HG03571 (cell line): ENCODE data around the gene SPATA2.
"Not testable (repeated sequence)": the region's sequence is repeated elsewhere in the genome, so short reads cannot be mapped to it uniquely, and the experiment has no call there.

Source experiments
- ATAC-seq: cut with Tn5 transposase; IDR thresholded peaks from one replicate; pipeline ENCODE4 v1.9.1; 2021; ENCODE audit not compliant: unreplicated experiment

Gene SPATA2

DNA sequence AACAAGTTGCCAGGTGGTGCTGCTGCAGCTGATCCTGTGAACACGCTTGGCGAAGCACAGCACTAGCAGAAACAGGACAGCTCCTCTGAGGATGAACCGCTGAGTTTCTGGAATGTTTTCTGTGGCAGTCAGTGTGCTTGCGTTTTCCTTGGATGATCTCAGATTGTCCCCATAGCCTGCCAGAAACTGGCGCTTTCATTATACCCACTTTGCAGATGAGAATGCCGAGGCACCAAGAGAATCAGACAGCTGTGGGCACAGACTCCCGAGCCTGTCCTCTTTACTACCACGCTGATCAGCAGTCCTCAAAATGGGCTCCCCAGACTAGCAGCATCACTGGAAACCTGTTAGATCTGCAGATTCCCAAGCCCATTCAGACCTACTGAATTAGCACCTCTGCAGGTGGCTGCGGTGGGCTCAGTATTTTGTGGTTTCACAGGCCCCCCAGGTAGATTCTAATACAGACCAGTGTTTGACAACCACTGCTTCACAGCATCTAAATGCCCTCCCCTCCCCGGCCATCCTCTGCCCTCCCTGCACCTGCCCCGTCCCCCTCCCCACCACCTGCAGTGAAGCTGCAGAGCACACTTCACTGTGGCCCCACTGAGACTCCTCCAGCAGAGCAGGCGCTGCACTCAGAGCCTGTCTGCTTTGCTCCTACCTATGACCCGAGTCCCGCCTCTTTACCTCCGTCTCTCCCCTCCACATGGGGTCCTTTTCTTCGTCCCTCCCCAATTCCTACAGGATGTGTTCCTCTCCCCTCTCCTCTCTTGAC is 29.6 kb downstream of the SPATA2 start:
- ATAC-seq = no peak

DNA sequence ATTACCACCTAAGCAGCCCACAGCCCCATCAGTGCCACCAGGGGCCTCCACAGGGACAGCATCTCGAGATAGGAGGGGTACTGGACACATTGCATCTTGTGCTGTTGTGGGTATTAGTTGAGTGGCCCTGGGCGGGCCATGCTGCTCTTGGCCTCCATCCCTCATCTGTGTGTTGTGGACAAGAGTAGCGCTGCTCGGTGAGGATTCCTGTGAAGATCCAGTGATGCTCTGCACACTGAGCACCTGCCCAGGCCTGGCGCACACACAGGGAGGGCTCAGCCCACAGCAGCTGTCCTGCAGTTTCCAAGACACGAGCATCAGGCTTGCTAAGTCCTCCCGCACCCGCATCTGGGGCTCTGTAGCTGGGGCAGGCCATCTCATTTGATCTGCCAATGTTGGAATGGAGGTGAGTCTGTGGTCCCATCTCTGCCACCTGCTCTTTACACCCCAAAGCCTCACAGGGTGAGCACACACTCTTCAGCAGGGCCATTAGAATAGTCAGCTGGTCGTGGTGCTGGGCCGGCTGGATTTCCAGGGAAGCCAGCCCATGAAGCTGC is 32.0 kb downstream of the SPATA2 start:
- ATAC-seq = no peak

DNA sequence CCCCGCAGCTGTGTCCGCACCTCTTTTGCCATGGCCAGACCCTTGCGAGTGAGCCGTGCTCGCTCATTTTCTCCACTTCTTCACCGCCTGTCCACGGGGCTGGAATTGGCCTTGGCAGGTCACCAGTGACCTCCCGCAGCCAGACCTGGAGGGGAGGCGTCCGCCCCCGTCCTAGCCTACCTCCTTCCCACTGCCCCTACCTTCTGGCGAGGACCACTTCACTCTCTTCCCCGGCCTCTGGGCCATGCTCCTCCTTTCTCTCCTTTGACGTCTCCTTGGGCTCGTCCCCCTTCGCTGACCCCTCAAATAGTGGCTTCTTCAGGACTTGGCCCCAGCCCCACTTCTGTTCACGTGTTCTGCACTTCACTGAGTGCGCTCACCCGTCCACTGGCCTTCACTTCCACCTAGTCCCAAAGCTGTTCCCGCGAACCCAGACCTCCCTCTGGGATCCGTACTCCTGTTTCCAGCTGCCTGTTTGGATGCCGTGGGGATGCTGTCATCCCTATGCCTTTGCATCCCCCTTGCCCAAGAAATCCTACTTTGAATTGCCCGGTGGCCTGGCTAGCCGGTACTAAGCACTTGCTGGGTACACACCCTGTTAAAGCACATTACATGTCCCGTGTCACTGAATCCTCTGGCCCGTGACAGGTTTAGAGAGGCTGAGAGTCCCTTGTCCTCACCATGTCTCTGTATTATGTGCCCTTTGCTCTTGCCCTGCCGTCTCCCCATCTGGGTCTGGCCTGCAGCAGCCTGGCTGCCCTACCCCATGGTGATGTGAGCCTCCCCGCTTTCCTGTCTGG is 33.0 kb downstream of the SPATA2 start:
- ATAC-seq = no peak

DNA sequence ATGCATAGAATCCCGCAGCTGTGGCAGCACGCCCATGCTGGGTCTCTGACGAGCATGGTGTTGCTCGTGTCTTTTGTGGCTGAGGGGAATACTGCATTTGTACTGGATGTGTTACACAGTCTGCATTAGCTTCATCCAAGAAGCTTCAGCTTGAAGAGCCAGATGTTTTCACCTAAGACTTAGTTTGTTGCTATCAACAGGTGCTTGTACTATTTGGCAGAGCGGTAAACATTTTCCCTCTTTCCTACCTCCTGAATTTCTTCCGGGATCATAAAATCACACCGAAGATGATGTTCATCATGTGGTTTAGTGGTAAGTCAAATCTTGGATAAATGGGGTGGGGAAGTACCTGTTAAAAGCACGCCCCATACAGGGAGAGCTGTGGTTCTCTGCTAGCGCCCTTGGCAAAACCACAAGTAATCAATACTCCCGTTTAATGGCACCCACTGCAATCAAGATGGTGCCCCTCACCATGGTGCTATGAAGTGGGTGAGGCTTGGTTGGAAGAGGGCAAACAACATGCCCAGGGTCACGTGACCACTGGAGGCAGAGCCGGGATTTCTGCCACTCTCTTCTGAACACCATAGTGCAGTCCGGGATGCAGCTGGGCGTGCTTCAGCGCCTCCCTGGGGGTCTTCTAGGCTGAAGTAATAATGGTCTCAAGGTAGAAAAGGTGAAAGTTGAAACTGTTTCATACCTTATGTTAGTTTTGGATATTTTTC is 34.4 kb downstream of the SPATA2 start:
- ATAC-seq = no peak

DNA sequence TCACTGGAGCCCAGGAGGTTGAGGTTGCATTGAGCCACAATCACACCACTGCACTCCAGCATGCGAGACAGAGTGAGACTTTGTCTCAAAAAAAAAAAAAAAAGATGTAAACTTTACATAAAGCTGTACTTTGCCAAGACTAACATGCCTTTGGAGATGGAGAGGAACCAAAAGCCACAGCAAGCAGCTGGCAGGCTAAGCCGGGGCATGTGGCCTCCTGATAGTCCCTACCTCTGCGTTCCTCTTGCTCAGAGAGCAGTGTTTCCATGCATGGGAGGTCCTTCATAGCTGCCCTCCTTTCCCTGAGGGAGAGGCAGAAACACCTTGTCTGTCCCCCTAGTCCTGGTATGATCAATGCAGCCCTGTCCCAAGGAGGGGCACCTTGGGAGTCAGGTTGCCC is 35.2 kb downstream of the SPATA2 start:
- ATAC-seq = no peak

DNA sequence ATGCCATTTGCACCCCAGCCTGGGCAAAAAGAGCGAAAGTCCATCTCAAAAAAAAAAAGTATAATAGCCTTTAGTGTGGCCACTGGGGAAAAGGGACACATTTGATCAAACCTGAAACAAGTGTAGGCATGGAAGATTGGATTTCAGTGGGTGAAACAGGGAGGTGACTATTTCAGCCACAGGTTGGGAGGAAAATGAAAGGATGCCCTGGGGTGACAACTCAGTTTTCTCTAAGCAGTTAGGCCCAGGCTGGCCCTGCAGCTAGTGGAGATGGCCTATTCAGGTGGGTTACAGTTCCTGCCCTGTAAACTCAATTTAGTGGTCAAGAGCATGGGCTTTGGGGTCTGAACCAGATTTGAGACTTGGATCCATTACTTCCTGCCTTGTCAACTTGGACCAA is 36.4 kb downstream of the SPATA2 start:
- ATAC-seq = no peak

DNA sequence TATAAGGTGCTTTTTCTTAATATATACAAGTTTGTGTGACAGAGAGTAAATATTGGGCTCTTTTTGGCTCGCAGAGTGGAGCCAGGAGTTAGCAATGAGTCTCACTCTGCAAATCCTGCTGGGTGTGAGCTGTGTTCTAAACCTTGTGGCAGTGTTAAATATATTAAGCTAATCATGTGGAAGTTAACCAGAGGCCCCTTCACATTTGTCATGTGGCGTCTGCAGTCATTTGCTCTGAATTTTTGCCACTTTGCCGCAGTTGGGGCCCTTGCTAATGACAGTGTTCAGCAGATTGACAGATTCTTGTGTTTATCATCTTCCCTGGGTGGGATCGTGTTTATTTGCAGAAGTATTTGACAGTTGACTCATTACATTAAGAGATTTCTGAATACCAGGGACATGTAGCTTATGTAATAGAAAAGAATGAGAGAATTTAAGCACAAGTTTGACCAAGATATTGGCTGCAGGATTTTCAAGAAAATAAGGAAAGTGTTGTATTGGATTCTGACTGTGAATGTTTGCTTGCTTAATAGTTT is 37.9 kb downstream of the SPATA2 start:
- ATAC-seq = no peak

DNA sequence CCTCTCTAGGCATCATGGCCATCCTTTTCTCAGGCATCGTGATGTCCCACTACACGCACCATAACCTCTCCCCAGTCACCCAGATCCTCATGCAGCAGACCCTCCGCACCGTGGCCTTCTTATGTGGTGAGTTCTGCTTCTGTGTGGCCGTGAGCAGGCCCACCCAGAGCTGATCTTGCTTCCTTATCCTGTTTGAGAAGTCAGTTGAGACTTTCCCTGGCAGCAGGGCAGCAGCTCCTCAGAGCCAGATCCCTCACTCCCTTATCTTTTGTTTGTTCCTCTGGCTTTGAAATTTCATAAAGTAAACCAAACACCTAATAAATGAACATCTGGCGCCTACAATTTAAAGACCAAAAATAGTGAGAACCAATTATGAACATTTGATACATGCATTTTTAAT is 40.6 kb downstream of the SPATA2 start:
- no peak for ATAC-seq

DNA sequence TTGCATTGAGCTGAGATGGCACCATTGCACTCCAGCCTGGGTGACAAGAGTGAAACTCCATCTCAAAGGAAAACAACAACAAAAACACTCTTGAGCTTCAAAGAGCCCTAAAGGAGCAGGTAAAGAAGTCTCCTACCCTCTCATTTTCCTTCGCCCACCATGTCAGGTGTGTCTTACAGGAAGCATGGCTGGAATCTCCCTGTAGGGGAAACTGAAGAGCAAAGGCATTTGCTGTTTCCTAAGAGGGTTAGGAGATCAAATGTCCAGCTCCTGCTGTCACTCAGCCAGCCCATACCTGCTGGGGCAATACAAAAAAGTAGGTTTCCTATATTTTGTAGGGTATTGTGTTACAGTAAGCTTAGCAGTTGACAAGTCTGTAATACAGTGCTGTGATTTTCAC is 43.3 kb downstream of the SPATA2 start:
- no peak for ATAC-seq

DNA sequence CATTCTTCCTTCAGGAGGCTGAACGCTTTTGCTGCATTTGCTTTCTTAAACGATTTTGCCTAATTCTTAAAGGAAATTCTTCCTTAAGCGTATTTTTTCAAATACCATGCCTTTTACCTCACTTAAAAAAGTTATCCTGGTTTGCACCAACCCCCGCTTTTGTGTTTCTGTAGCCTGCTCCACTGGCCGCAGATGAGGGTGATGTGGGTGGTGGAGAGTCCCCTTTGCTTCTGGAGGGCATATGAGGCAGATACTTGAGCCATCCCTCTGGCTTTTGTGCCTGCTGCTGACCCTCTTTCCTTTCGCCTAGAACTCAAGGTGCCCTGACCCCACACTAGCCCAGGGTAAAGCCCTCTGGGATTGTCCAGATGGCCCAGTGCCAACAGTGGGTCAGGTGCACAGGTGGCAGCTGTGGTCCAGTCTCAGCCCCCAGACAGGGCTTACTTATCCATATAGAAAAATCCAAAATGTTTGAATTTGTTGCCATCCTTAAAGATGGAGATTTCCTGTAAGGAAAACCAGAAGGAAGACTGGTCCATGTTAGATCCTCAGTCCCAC is 43.9 kb downstream of the SPATA2 start:
- no peak for ATAC-seq

DNA sequence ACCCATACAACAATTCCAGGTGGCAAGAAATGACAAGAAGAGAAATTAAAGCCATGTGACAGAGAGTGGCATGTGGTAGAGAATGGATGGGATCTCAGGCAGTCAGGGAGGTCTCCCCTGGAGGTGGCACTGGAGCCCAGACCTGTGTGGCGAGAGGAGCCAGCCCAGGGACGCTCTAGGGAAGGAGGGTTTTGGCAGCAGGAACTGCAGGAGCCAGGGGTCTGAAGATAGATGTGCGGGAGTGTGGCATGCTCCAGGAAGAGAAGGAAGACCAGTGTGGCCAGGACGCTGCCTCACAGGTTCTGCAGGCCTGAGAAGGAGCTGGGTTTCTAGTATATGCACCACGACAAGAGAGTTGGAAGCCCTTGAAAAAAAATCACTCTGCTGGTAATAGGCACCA is 45.1 kb downstream of the SPATA2 start:
- ATAC-seq = no peak

DNA sequence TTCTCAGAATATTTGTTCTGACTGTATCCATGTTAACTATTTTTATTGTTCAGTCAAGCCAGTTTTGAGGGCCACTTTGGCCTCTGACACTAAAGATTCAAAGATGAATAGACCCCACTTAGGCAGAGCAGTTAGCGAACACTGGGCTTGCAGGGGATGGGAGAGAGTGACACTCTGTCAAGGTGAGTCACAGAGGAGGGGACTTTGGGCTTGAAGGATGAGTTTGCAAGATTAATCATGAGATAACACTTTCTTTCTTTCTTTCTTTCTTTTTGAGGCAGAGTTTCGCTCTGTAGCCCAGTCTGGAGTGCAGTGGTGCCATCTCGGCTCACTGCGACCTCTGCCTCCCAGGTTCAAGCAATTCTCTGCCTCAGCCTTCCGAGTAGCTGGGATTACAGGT is 46.4 kb downstream of the SPATA2 start:
- no peak for ATAC-seq

DNA sequence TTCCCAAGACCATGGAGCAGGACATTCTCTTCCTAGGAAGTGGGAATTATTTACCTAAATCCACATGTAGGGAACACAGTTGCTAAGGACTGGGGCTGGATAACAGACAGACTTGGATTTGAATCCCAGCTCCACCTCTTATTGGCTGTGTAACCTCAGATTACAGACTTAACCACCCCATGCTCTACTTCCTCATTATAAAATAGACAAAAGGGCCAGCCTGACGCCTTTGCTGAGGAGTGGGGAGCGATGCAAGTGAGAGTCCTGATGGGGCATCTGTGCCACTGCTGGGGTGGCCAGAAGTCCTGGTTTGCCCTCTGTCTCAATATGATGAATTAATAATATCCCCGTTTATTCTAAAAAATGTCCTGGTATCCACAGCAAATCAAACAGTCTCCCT is 46.8 kb downstream of the SPATA2 start:
- no peak for ATAC-seq

DNA sequence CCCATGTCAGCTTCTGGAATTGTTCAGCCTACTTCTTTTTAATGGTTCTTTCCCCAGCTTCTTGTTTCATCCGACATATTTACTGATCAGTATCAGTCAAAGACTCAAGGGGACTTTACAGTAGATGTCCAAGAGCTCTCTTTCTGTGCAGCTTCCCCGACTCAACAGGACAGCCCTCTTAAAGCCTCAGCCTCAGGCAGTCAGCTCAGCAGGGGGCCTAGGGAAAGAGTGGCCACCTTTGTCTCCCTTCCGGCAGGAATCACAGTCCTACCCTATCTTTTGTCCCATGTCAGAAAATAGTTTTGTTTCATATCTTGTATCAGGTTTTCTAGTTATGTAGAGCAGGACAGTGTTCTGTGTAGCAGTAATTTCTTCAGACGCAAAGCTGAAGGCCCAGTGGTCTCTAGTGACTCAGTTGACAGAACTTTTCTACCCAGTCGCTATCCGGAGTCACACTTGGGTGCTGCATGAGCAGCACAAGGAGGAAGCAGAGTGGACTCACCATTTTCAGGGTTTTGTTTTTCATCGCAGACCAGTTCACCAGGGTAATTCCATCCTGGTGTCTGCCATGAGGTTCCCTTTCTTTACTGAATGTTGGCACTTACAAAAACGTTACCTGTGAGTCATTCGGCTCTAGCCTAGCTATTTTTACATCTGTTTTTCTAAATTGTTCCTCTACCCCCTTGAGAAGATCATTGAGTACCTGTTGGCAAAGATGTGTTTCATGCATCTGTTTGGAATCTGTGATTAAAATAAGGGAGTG is 47.7 kb downstream of the SPATA2 start:
- no peak for ATAC-seq

DNA sequence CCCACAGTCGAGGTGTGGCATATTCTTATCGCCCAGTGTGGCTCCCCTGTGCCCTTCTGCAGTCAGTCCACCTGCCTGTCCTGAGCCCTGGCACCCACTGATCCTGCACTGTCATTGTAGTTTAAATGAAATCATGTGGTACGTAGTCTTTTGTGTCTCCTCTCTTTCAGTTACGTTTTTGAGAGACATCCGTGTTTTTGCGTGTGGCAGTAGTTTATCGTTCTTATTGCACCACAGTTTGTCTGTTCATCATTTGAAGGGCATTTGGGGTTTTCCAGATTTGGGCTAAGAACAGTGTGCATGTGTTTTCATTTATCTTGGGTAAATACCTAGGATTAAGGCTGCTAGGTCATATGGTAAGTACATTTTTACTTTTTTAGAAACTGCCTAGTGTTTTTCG is 49.3 kb downstream of the SPATA2 start:
- no peak for ATAC-seq

DNA sequence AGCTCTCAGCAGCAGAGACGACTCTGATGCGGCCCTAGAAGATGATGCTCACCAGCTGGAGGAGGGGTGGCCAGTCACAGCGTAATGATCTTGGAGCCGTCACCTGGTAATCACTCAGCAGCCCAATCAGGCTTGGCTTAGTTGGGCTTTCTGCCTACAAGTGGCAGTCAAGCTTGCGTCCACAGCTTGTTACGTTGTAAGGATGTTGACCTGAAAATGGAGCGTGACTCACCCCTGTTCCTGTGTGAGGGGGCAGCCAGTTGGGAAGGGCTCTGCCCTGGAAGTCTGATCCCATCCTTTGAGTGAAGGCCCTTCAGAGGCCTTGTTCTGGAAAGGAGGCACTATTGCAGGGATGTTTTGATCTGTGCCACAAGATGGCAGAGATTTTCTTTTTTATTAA is 49.8 kb downstream of the SPATA2 start:
- ATAC-seq = no peak

DNA sequence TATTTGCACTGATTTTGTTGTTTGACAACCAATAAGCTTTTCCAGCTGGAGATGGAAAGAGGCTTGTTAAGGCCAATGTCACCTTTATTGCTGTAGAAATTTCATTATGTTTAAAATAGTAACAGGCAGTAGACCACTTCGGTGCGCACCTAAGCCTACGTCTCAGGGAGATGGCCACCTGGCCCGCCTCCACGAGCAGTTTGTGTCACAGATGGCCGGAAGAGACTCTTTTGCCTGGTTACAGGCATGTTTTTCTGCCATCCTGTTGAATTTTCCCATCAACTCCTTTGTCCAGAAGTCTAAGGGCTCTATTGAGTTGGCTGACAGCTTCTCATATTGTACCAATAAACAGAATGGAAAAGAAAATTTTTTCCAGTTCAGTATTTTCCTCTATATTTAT is 51.7 kb downstream of the SPATA2 start:
- no peak for ATAC-seq

DNA sequence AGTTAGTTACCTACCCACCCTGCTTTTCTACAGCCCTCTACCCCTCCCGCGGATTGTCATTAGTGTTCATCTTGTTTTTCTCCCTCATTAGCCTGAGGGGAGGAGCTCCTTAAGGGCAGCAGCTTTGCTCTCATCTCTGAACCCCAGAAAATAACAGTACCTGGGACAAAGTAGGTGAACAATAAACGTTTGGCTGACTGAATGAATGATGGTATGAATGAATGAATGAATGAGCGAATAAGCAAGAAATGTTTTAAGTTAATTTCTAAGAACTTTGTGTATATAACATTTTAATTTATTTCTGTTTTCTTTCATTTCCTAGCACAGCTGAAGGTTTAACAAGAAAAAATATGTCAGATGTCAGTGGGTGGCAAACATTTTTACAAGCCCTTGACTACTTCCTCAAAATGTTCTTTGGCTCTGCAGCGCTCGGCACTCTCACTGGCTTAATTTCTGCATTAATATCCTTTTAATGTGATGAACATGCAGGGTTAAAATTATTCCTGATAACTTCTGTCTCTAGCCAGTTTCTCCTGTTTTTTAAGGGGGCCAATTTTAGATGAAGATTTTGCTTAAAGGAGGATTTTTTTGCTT is 52.6 kb downstream of the SPATA2 start:
- ATAC-seq = no peak

DNA sequence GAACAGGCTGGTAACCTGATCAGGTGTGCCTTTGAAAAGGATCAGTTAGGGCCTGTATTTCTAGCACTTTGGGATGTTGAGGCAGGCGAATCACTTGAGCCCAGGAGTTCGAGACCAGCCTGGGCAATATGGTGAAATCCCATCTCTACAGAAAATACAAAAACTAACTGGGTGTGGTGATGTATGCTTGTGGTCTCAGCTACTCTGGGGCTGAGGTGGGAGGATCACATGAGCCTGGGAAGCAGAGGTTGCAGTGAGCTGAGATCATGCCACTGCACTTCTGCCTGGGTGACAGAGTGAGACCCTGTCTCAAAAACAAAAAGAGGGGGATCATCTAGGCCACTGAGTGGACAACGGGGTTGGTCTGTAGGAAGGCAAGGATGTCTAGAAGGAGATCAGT is 54.1 kb downstream of the SPATA2 start:
- ATAC-seq = not testable (repeated sequence)

DNA sequence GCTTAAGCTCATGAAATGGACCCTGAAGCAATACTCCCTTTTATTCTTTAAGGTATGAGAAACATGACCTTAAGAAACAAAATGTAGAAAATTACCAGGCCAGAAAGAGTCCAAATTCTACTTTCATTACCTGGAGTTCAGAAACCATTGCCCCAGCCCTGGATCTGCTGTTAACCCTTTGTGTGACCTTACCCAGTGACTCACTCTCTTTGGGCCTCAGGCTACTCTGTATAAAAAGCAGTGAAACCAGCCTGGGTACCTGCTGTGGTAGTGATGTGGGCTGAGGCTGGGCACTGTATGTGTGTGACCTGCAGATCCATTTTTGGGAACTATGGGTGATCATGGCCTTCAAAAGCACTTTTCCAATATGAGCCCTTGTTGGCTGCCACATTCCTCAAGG is 55.5 kb downstream of the SPATA2 start:
- ATAC-seq = no peak
